ENCODE measurements around the gene AP1M1.

DNA sequence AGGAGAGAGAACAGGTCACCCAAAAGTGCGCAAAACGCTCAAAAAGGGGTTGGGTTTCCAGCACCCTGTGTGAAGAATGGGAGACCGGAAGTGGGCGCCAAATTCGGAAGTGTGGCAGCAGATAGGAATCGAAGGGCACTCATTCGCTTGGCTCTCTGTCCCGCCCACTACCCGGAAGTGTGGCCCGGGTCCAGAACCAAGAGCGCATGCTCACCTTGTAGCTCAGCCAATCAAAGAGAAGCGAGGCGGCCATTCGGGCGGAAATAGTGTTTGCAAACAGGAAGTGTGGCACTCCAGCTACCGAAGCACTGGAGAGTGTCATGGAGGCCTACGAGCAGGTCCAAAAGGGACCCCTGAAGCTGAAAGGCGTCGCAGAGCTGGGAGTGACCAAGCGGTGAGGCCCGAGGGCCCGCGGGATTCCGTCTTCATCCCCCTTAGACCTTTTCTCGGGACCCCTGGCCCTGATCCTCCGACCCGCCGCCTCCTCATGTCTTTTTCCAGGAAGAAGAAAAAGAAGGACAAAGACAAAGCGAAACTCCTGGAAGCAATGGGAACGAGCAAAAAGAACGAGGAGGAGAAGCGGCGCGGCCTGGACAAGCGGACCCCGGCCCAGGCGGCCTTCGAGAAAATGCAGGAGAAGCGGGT is 12.5 kb upstream of the AP1M1 start, which contains the start of gene FAM32A:
- TF ChIP-seq, protein P1, sequence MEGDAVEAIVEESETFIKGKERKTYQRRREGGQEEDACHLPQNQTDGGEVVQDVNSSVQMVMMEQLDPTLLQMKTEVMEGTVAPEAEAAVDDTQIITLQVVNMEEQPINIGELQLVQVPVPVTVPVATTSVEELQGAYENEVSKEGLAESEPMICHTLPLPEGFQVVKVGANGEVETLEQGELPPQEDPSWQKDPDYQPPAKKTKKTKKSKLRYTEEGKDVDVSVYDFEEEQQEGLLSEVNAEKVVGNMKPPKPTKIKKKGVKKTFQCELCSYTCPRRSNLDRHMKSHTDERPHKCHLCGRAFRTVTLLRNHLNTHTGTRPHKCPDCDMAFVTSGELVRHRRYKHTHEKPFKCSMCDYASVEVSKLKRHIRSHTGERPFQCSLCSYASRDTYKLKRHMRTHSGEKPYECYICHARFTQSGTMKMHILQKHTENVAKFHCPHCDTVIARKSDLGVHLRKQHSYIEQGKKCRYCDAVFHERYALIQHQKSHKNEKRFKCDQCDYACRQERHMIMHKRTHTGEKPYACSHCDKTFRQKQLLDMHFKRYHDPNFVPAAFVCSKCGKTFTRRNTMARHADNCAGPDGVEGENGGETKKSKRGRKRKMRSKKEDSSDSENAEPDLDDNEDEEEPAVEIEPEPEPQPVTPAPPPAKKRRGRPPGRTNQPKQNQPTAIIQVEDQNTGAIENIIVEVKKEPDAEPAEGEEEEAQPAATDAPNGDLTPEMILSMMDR (IDR thresholded peaks at IDR 0.05) = peak; percentile 22 to 67 (median 52)
- peak; percentile 81 to 97 for TF ChIP-seq EP300 (IDR thresholded peaks at IDR 0.05)

Measured in tibial nerve (tissue), 4 donors.